ENCODE measurements around the gene PCK1. TPM values are rescaled to one million over a fixed set of nuclear protein-coding genes. Genes with fewer than 3 reads are reported as not detected.
A peak's percentile ranks its signal among the peaks of the same experiment; 100 is the strongest.
"Not testable (repeated sequence)": the region's sequence is repeated elsewhere in the genome, so short reads cannot be mapped to it uniquely, and the experiment has no call there.

PCK1 gene
- under 0.01 TPM in 1 of 2 replicates, not detected in the other for total RNA-seq
- not detected in 2 replicates for polyA plus RNA-seq
- not detected in 2 replicates for polyA plus RNA-seq (2012)
- not detected in 2 replicates for polyA minus RNA-seq (ENCODE audit: low replicate concordance)

DNA sequence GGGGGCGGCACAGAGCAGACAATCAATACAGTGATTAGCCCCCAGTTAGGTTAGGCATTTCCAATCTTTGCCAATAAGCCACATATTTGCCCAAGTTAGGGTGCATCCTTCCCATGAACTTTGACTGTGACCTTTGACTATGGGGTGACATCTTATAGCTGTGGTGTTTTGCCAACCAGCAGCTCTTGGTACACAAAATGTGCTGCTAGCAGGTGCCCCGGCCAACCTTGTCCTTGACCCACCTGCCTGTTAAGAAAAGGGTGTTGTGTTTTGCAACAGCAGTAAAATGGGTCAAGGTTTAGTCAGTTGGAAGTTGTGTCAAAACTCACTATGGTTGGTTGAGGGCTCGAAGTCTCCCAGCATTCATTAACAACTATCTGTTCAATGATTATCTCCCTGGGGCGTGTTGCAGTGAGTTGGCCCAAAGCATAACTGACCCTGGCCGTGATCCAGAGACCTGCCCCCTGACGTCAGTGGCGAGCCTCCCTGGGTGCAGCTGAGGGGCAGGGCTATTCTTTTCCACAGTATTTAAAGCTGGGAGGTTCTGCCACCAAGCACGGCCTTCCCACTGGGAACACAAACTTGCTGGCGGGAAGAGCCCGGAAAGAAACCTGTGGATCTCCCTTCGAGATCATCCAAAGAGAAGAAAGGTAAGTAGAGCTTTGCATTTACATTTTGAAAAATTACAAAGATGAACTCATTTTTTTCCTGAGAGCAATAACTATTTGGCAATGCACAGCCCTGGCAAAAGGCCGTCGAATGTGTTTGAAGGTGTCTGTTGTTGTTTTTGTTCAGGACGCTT lies at the start of gene PCK1:
PCK1 (plus strand) TSS at position 557 of the 802 bp plus-strand sequence. CDS start 302 bp downstream, outside the sequence.
- no peaks in the 10 kb centered on the region for H3K9me3 ChIP-seq (ENCODE audit: control insufficient read depth, insufficient read depth, low read depth, low read length)
- no peak within 1 kb of the TSS for H3K4me3 ChIP-seq (replicated peaks in 1 of 4; ENCODE audit: control extremely low read depth in 1 of 4, insufficient read depth in 1 of 4, low read depth in 3 of 4, low read length in 4 of 4)
- H3K9ac ChIP-seq (ENCODE audit: insufficient read depth, low read length), result no peak within 1 kb of the TSS
- no peaks in the 10 kb centered on the region for H4K20me1 ChIP-seq (ENCODE audit: control insufficient read depth, extremely low read depth, insufficient read depth, low read length)
- no peak within 1 kb of the TSS for H3K4me2 ChIP-seq (ENCODE audit: extremely low read depth, insufficient read depth, low read length)
- no peak within 1 kb of the TSS for H3K27ac ChIP-seq (ENCODE audit: insufficient read depth, low read length)
- H3K79me2 ChIP-seq (ENCODE audit: control insufficient read depth, insufficient read depth, low read length), result no peaks in the 10 kb centered on the region
- peak in 1 of 2 donors; percentile 5 for DNase-seq (ENCODE audit: low read depth in 2 of 2)
- TF ChIP-seq, protein P1, sequence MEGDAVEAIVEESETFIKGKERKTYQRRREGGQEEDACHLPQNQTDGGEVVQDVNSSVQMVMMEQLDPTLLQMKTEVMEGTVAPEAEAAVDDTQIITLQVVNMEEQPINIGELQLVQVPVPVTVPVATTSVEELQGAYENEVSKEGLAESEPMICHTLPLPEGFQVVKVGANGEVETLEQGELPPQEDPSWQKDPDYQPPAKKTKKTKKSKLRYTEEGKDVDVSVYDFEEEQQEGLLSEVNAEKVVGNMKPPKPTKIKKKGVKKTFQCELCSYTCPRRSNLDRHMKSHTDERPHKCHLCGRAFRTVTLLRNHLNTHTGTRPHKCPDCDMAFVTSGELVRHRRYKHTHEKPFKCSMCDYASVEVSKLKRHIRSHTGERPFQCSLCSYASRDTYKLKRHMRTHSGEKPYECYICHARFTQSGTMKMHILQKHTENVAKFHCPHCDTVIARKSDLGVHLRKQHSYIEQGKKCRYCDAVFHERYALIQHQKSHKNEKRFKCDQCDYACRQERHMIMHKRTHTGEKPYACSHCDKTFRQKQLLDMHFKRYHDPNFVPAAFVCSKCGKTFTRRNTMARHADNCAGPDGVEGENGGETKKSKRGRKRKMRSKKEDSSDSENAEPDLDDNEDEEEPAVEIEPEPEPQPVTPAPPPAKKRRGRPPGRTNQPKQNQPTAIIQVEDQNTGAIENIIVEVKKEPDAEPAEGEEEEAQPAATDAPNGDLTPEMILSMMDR (conservative IDR thresholded peaks at IDR 0.05 in 1 of 2, IDR thresholded peaks at IDR 0.05 in 1 of 2; ENCODE audit: low read depth in 1 of 2, low read length in 2 of 2), result no peak
- no peak for TF ChIP-seq EZH2 (IDR thresholded peaks at IDR 0.05; ENCODE audit: low read length, missing control alignments)
- H3K4me1 ChIP-seq (ENCODE audit: control insufficient read depth, extremely low read depth, insufficient read depth, low read length), result no peaks in the 10 kb centered on the region
- H2AFZ ChIP-seq (ENCODE audit: low read length), result no peak within 1 kb of the TSS
- peaks cover 3% of the 10 kb centered on the region for H3K27me3 ChIP-seq (ENCODE audit: control insufficient read depth, insufficient read depth, low read length)
- no peaks in the 10 kb centered on the region for H3K36me3 ChIP-seq (ENCODE audit: control insufficient read depth, insufficient read depth, low read length)

DNA sequence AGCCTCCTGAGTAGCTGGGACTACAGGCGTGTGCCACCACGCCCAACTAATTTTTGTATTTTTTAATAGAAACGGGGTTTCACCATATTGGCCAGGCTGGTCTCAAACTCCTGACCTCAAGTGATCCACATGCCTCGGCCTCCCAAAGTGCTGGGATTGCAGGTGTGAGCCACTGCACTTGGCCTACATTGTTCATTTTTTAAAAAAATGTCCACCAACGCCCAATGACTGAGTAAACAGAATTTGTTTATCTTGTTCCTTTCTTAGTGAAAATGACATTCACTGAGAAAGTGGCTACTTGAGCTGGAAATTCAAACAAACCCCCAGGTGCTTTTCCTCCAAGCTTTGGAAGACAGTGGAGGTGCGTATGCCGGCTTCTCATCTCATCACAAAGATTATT lies 49.2 kb upstream of the PCK1 start:
- not testable (repeated sequence) for H3K4me2 ChIP-seq (ENCODE audit: extremely low read depth, insufficient read depth, low read length); H3K36me3 ChIP-seq (ENCODE audit: control insufficient read depth, insufficient read depth, low read length); DNase-seq (ENCODE audit: low read depth in 2 of 2); H3K79me2 ChIP-seq (ENCODE audit: control insufficient read depth, insufficient read depth, low read length); H3K27ac ChIP-seq (ENCODE audit: insufficient read depth, low read length); H3K9me3 ChIP-seq (ENCODE audit: control insufficient read depth, insufficient read depth, low read depth, low read length); H3K27me3 ChIP-seq (ENCODE audit: control insufficient read depth, insufficient read depth, low read length); H2AFZ ChIP-seq (ENCODE audit: low read length); H3K9ac ChIP-seq (ENCODE audit: insufficient read depth, low read length); H3K4me1 ChIP-seq (ENCODE audit: control insufficient read depth, extremely low read depth, insufficient read depth, low read length); H3K4me3 ChIP-seq (replicated peaks in 1 of 4; ENCODE audit: control extremely low read depth in 1 of 4, insufficient read depth in 1 of 4, low read depth in 3 of 4, low read length in 4 of 4); H4K20me1 ChIP-seq (ENCODE audit: control insufficient read depth, extremely low read depth, insufficient read depth, low read length)

DNA sequence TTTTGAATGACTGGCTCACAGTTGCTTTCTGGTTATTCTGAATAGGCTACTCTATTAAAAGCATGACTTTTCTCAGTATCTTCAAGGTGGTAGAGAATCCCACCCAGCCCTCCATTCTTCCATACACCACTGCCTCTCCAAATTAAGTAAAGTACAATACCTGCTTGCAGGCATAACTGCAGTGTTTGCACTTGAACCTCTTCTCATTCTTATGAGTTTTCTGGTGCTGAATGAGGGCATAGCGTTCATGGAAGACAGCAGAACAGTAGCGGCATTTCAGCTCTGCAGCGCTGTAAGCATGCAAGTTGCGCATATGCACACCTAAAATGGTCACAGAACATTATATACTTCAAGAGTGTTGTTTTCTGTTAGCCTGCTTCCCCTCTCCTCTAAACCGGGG lies 48.5 kb upstream of the PCK1 start:
- TF ChIP-seq EZH2 (IDR thresholded peaks at IDR 0.05; ENCODE audit: low read length, missing control alignments), result no peak
- TF ChIP-seq, protein P1 (conservative IDR thresholded peaks at IDR 0.05 in 1 of 2, IDR thresholded peaks at IDR 0.05 in 1 of 2; ENCODE audit: low read depth in 1 of 2, low read length in 2 of 2), result no peak
- no peaks in the 10 kb centered on the region for H3K79me2 ChIP-seq (ENCODE audit: control insufficient read depth, insufficient read depth, low read length)
- H3K4me1 ChIP-seq (ENCODE audit: control insufficient read depth, extremely low read depth, insufficient read depth, low read length), result no peaks in the 10 kb centered on the region
- no peak overlapping the region for H3K9ac ChIP-seq (ENCODE audit: insufficient read depth, low read length)
- no peak overlapping the region for H3K4me3 ChIP-seq (replicated peaks in 1 of 4; ENCODE audit: control extremely low read depth in 1 of 4, insufficient read depth in 1 of 4, low read depth in 3 of 4, low read length in 4 of 4)
- H3K27me3 ChIP-seq (ENCODE audit: control insufficient read depth, insufficient read depth, low read length), result no peaks in the 10 kb centered on the region
- no peaks in the 10 kb centered on the region for H3K36me3 ChIP-seq (ENCODE audit: control insufficient read depth, insufficient read depth, low read length)
- no peak for DNase-seq (ENCODE audit: low read depth in 2 of 2)
- H3K4me2 ChIP-seq (ENCODE audit: extremely low read depth, insufficient read depth, low read length), result no peak overlapping the region
- no peak overlapping the region for H3K27ac ChIP-seq (ENCODE audit: insufficient read depth, low read length)
- no peak overlapping the region for H2AFZ ChIP-seq (ENCODE audit: low read length)
- H4K20me1 ChIP-seq (ENCODE audit: control insufficient read depth, extremely low read depth, insufficient read depth, low read length), result no peaks in the 10 kb centered on the region
- H3K9me3 ChIP-seq (ENCODE audit: control insufficient read depth, insufficient read depth, low read depth, low read length), result no peaks in the 10 kb centered on the region

Measured in fibroblast of lung (primary cell).